Immature natural killer cell (primary cell): ENCODE measurements around the gene TUBA1C. TPM values are rescaled to one million over a fixed set of nuclear protein-coding genes. Genes with fewer than 3 reads are reported as not detected.

Source experiments
- DNase-seq, 3 donors: peaks; one replicate each; pipeline ENCODE4 v3.0.0; 2022; ENCODE audit warnings: mixed read lengths in 1 of 3
- H3K27ac Mint-ChIP-seq, 6 donors: one replicate each; pipeline ENCODE4 v1.8.0; 2020; ENCODE audit warnings: mixed read lengths in 6 of 6, mild to moderate bottlenecking in 5 of 6, inconsistent platforms in 4 of 6, moderate library complexity in 3 of 6
- H3K27me3 Mint-ChIP-seq, 3 donors: one replicate each; pipeline ENCODE4 v1.8.0; 2020 to 2021; ENCODE audit warnings: low read depth in 3 of 3, mild to moderate bottlenecking in 3 of 3, mixed read lengths in 3 of 3, moderate library complexity in 3 of 3, inconsistent platforms in 1 of 3
- H3K36me3 Mint-ChIP-seq, 3 donors: one replicate each; pipeline ENCODE4 v1.8.0; 2020; ENCODE audit warnings: mixed read lengths in 3 of 3, inconsistent platforms in 2 of 3, mild to moderate bottlenecking in 2 of 3
- H3K4me1 Mint-ChIP-seq, 2 donors: one replicate each; pipeline ENCODE4 v1.8.0; 2020; ENCODE audit warnings: inconsistent platforms in 2 of 2, mild to moderate bottlenecking in 2 of 2, mixed read lengths in 2 of 2, moderate library complexity in 1 of 2
- H3K4me3 Mint-ChIP-seq, 5 donors: one replicate each; pipeline ENCODE4 v1.8.0; 2020; ENCODE audit warnings: mild to moderate bottlenecking in 5 of 5, mixed read lengths in 5 of 5, inconsistent platforms in 3 of 5, moderate library complexity in 3 of 5
- H3K9me3 Mint-ChIP-seq, 6 donors: one replicate each; pipeline ENCODE4 v1.8.0; 2020; ENCODE audit warnings: mild to moderate bottlenecking in 6 of 6, mixed read lengths in 6 of 6, inconsistent platforms in 4 of 6, moderate library complexity in 3 of 6
- polyA plus RNA-seq, 3 donors: library from polyadenylated mRNA; unstranded; fragments of 300-500 nt; fragmentation: Illumina TruSeq; gene quantifications; one replicate each; pipeline ENCODE4 v1.2.3, GENCODE V29; 2021

TUBA1C gene
- polyA plus RNA-seq, 3 donors from 2014 or later = 27.8 to 45.8 (median 42.1) TPM

DNA sequence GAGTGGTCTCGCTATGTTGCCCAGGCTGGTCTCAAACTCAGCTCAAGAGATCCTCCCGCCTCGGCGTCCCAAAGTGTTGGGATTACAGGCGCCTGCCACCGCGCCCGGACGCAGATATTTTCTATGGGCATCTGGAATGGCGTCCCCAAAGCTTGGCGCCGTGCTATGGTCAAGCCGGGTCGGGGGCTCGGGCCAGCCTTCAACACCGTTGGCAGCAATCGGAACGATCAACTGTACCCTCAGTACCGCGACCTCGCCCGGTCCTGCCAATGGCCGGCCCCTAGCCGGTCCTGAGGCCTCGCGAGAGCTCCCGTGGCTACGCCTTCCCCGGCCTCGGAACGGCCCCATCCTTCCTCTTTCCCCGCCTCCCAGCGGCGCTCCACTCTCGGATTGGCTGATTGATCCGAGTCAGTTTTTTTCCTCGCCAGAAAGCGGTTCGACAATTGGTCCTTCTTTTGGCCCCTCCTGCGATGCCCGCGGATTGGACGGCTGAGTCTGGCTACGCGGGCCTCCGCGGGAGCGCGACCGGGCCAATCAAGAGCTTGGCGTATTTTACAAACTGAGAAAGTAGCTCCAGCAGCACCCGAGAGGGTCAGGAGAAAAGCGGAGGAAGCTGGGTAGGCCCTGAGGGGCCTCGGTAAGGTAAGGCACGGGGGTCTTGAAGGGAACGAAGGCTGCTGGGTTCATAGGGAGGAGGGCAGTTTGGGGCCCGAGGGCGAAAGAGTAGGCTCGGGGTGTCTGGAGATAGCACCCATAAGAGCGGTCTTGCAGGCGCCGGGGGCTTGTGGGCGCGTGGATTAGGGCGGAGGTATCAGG lies 58.0 kb downstream of the TUBA1C start, which contains the start of gene TROAP:
TROAP (plus strand) TSS at position 548 of the 816 bp plus-strand sequence. CDS start 354 bp downstream, outside the sequence.
- peak within 1 kb of the TSS; percentile 86 to 97 (median 91) for H3K4me3 Mint-ChIP-seq
- H3K9me3 Mint-ChIP-seq = no peaks in the 10 kb centered on the region
- peak within 1 kb of the TSS; percentile 54 to 85 (median 72) for H3K27ac Mint-ChIP-seq
- peaks cover 0 to 7% (median 2%) of the 10 kb centered on the region in 3 donors for H3K27me3 Mint-ChIP-seq
- peak; percentile 97 to 98 (median 97) for DNase-seq
- H3K4me1 Mint-ChIP-seq = peaks cover 17 to 20% of the 10 kb centered on the region in 2 donors
- no peaks in the 10 kb centered on the region for H3K36me3 Mint-ChIP-seq

DNA sequence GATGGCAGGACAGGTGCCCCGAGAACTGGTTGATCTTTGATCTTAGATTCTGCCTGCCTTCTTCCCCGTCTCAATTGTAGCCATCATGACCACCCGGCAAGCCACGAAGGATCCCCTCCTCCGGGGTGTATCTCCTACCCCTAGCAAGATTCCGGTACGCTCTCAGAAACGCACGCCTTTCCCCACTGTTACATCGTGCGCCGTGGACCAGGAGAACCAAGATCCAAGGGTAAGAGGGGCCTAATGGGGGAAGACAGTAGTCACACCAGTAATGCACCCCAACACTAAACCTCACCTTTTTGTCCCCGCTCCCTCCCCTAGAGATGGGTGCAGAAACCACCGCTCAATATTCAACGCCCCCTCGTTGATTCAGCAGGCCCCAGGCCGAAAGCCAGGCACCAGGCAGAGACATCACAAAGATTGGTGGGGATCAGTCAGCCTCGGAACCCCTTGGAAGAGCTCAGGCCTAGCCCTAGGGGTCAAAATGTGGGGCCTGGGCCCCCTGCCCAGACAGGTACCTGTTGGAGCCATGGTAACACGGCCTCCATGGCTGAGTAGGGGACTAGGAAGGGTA lies 58.7 kb downstream of the TUBA1C start:
- no peak for DNase-seq
- H3K27ac Mint-ChIP-seq = peak overlapping the region in 2 of 6 donors; percentile 23 to 68

More for the DNA sequence above, 58.7 kb downstream of the TUBA1C start:
- Mint-ChIP-seq H3K27me3 (peaks cover 0 to 7% (median 2%) of the 10 kb centered on the region in 3 donors), H3K36me3 (no peaks in the 10 kb centered on the region), H3K9me3 (no peaks in the 10 kb centered on the region), H3K4me1 (peaks cover 17 to 20% of the 10 kb centered on the region in 2 donors), H3K4me3 (peak overlapping the region; percentile 86 to 97 (median 91))

Other genes with a start within 250 kb of the TUBA1C start
- 10 to 100 TPM; 58.5 to 75.3 (median 69.1) TPM for gene PRKAG1, start 246.3 kb upstream of the TUBA1C start, polyA plus RNA-seq
- gene KMT2D, start 204.3 kb upstream of the TUBA1C start, polyA plus RNA-seq = 10 to 100 TPM in 1 of 3 donors, 1 to 10 TPM in 2; 1.1 to 29.6 (median 3.8) TPM
- gene RHEBL1, start 195.1 kb upstream of the TUBA1C start, polyA plus RNA-seq = 10 to 100 TPM; 11.0 to 22.5 (median 16.5) TPM
- not detected for gene DHH, start 170.3 kb upstream of the TUBA1C start, polyA plus RNA-seq
- gene LMBR1L, start 154.2 kb upstream of the TUBA1C start, polyA plus RNA-seq = 10 to 100 TPM; 15.9 to 46.0 (median 39.6) TPM
- gene TUBA1B, start 133.7 kb upstream of the TUBA1C start, polyA plus RNA-seq = 100 to 1,000 TPM; 477 to 869 (median 576) TPM
- 100 to 1,000 TPM; 157 to 209 (median 206) TPM for gene TUBA1A, start 76.0 kb upstream of the TUBA1C start, polyA plus RNA-seq
- not detected for gene PRPH, start 30.1 kb downstream of the TUBA1C start, polyA plus RNA-seq
- gene TROAP, start 58.2 kb downstream of the TUBA1C start, polyA plus RNA-seq = 1 to 10 TPM; 1.9 to 4.1 (median 2.6) TPM
- not detected for gene C1QL4, start 72.1 kb downstream of the TUBA1C start, polyA plus RNA-seq
- not detected for gene DNAJC22, start 81.8 kb downstream of the TUBA1C start, polyA plus RNA-seq
- 10 to 100 TPM in 1 of 3 donors, 1 to 10 TPM in 1, not detected in 1; 3.1 to 10.8 TPM for gene SPATS2, start 102.4 kb downstream of the TUBA1C start, polyA plus RNA-seq